Measurements from ENCODE around the gene ZNF593OS. TPM values are rescaled to one million over a fixed set of nuclear protein-coding genes. Genes with fewer than 3 reads are reported as not detected.

The ZNF593OS gene
- total and polyA plus RNA-seq, 2 donors (not counting 3 experiments of a cell fraction or from before 2014, with no cell fraction given) = not detected

DNA sequence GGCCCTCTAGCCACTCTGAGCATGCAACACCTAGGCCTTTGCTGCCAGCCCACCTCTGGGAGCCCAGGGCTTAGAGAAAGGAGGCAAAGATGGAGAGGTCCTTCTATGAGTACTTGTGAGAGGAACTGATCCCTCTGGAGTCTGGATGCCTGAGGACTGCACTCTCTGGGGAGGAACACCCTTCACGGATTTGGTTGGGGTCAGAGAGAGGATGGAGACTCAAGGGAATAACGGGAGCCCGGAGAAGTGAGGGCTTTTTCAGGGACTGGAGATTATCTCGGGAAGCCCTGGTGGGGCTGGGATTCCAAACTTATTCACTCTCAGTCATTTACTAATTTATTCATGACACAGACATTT, 2.5 kb downstream of the ZNF593OS start:
- H3K27me3 ChIP-seq (ENCODE audit: control insufficient read depth in 2 of 2, insufficient read depth in 2 of 2, low read length in 2 of 2) = no peaks in the 10 kb centered on the region
- ChIA-PET CTCF (interaction anchor here (0.9 to 3.7 kb wide), 38 partner anchors 8 to 248 kb away, joined by 3 to 48 read pairs (median 5); partner anchors contain the start of genes CATSPER4, CEP85, CNKSR1 and FAM110D), POLR2A (no interaction called here)
- H2AFZ ChIP-seq (ENCODE audit: low read depth, low read length) = peak overlapping the region; percentile 77
- no peaks in the 10 kb centered on the region for H3K9me1 ChIP-seq (replicated peaks; ENCODE audit: control insufficient read depth, extremely low read depth, insufficient read depth, low read length)
- no peak overlapping the region for H3K4me2 ChIP-seq (ENCODE audit: insufficient read depth, low read length)
- no peaks in the 10 kb centered on the region for H3K4me1 ChIP-seq (ENCODE audit: control insufficient read depth, extremely low read depth, insufficient read depth, low read length)
- intact Hi-C loops (cut with micrococcal nuclease) (loop anchor here (1.0 kb wide), 4 partner anchors 65 to 194 kb away; partner anchors contain the start of gene CEP85), dilution Hi-C loops (cut with MboI; ENCODE audit: extremely low pct_ligation_motif_present, low sequenced_read_pairs) (no loop called here)
- DNase-seq (ENCODE audit: low read depth, low spot score) = no peak
- FAIRE-seq = no peak
- H3K4me3 ChIP-seq (replicated peaks in 1 of 3; ENCODE audit: insufficient read depth in 1 of 3, low read depth in 1 of 3, low read length in 3 of 3) = no peak overlapping the region
- no peak overlapping the region for H3K27ac ChIP-seq (ENCODE audit: insufficient read depth, low read depth, low read length)
- H4K20me1 ChIP-seq (replicated peaks; ENCODE audit: control insufficient read depth, extremely low read depth, insufficient read depth, low read length) = no peaks in the 10 kb centered on the region
- no peak overlapping the region for H3K9ac ChIP-seq (replicated peaks; ENCODE audit: extremely low read depth, insufficient read depth, low read length)
- TF ChIP-seq MAX (IDR thresholded peaks at IDR 0.05; ENCODE audit: insufficient read depth, insufficient read length) = no peak
- no peak for TF ChIP-seq POLR2A (IDR thresholded peaks at IDR 0.05; ENCODE audit: low read depth, low read length)
- no peak for TF ChIP-seq MYC (IDR thresholded peaks at IDR 0.05; ENCODE audit: low read depth, low read length)
- TF ChIP-seq JUN (IDR thresholded peaks at IDR 0.05; ENCODE audit: borderline replicate concordance, insufficient read depth, insufficient read length, low read depth) = no peak
- no peak for TF ChIP-seq POLR2AphosphoS5 (IDR thresholded peaks at IDR 0.05; ENCODE audit: insufficient read depth, low read depth, low read length)
- TF ChIP-seq, protein P1, sequence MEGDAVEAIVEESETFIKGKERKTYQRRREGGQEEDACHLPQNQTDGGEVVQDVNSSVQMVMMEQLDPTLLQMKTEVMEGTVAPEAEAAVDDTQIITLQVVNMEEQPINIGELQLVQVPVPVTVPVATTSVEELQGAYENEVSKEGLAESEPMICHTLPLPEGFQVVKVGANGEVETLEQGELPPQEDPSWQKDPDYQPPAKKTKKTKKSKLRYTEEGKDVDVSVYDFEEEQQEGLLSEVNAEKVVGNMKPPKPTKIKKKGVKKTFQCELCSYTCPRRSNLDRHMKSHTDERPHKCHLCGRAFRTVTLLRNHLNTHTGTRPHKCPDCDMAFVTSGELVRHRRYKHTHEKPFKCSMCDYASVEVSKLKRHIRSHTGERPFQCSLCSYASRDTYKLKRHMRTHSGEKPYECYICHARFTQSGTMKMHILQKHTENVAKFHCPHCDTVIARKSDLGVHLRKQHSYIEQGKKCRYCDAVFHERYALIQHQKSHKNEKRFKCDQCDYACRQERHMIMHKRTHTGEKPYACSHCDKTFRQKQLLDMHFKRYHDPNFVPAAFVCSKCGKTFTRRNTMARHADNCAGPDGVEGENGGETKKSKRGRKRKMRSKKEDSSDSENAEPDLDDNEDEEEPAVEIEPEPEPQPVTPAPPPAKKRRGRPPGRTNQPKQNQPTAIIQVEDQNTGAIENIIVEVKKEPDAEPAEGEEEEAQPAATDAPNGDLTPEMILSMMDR (IDR thresholded peaks at IDR 0.05; ENCODE audit: extremely low read depth in 1 of 2, insufficient read depth in 1 of 2, low read depth in 1 of 2, low read length in 2 of 2) = no peak
- TF ChIP-seq GATA2 (IDR thresholded peaks at IDR 0.05; ENCODE audit: insufficient read depth, insufficient read length, low read depth, low read length) = no peak
- no peak for TF ChIP-seq EZH2 (IDR thresholded peaks at IDR 0.05; ENCODE audit: borderline replicate concordance, low read depth, low read length, severe bottlenecking)
- no peak for TF ChIP-seq FOS (IDR thresholded peaks at IDR 0.05; ENCODE audit: borderline replicate concordance, insufficient read depth, low read length)
- no TSS peak for BruUV-seq (replicated peaks)
- no peaks in the 10 kb centered on the region for H3K36me3 ChIP-seq (ENCODE audit: control insufficient read depth in 2 of 2, extremely low read depth in 1 of 2, insufficient read depth in 2 of 2, low read length in 2 of 2)
- H3K79me2 ChIP-seq (ENCODE audit: control insufficient read depth, insufficient read depth, low read length) = peaks cover 2% of the 10 kb centered on the region
- no peaks in the 10 kb centered on the region for H3K9me3 ChIP-seq (replicated peaks; ENCODE audit: control insufficient read depth, insufficient read depth, low read length)

Measured in endothelial cell of umbilical vein (primary cell).